ENCODE measurements around the gene UNC80. TPM values are rescaled to one million over a fixed set of nuclear protein-coding genes. Genes with fewer than 3 reads are reported as not detected.

Gene UNC80
- total RNA-seq, 3 donors from 2014 or later (not counting 1 experiment from before 2014, with no cell fraction given) = not detected

GRCh38 chr2:209734805-209735204 is 36.8 kb upstream of the UNC80 start:
- Histone ChIP-seq H3K9me3 (ENCODE audit: control insufficient read depth, insufficient read depth, low read length) (no peaks in the 10 kb centered on the region), H3K36me3 (ENCODE audit: control insufficient read depth, insufficient read depth, low read length) (no peaks in the 10 kb centered on the region), H3K27me3 (ENCODE audit: control insufficient read depth, insufficient read depth, low read length) (no peaks in the 10 kb centered on the region), H3K4me3 (ENCODE audit: low read length) (no peak overlapping the region), H3K4me1 (ENCODE audit: control insufficient read depth, insufficient read depth, low read length) (no peaks in the 10 kb centered on the region), H3K27ac (ENCODE audit: low read length) (no peak overlapping the region)
- no peak for TF ChIP-seq CTCF (IDR thresholded peaks at IDR 0.05)
- H3K27ac Mint-ChIP-seq = no peak overlapping the region
- no peaks in the 10 kb centered on the region for H3K4me1 Mint-ChIP-seq
- peaks cover under 1 to 5% of the 10 kb centered on the region in 2 donors for H3K9me3 Mint-ChIP-seq
- DNase-seq (no peak), ATAC-seq (no peak)
- intact Hi-C loops (cut with micrococcal nuclease) = no loop called here
- no peaks in the 10 kb centered on the region for H3K36me3 Mint-ChIP-seq
- H3K27me3 Mint-ChIP-seq (ENCODE audit: low read depth in 2 of 2) = no peaks in the 10 kb centered on the region
- no peak overlapping the region for H3K4me3 Mint-ChIP-seq
- WGBS (ENCODE audit: insufficient coverage) = 74% methylated on average over 3 of the region's 3 CpGs

DNA sequence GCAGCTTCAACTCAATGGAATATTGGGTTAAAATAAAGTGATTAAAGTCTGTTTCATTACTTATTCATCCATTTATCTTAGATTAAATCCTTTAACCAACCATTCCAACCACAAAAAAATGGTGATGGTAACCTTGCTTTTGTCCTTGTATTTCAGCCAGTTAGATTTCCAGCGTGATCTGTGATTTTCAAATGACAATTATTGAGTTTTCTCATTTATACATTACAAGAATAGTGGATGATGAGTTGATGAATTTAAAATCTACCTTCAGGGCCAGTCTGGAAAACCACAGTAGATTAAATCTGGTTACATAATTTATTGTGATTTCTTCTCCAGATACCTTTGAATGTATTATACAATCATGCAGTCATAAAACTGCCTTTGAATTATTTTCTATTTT is 29.7 kb upstream of the UNC80 start:
- Histone ChIP-seq H3K4me1 (ENCODE audit: control insufficient read depth, insufficient read depth, low read length) (no peaks in the 10 kb centered on the region), H3K4me3 (ENCODE audit: low read length) (no peak overlapping the region), H3K27ac (ENCODE audit: low read length) (no peak overlapping the region), H3K9me3 (ENCODE audit: control insufficient read depth, insufficient read depth, low read length) (no peaks in the 10 kb centered on the region), H3K36me3 (ENCODE audit: control insufficient read depth, insufficient read depth, low read length) (no peaks in the 10 kb centered on the region), H3K27me3 (ENCODE audit: control insufficient read depth, insufficient read depth, low read length) (no peaks in the 10 kb centered on the region)
- H3K36me3 Mint-ChIP-seq = no peaks in the 10 kb centered on the region
- WGBS (ENCODE audit: insufficient coverage) = no CpG with 5 or more reads among the region's 1 CpG
- H3K27me3 Mint-ChIP-seq (ENCODE audit: low read depth in 2 of 2) = no peaks in the 10 kb centered on the region
- DNase-seq (no peak), ATAC-seq (no peak)
- no peak overlapping the region for H3K4me3 Mint-ChIP-seq
- no peak for TF ChIP-seq CTCF (IDR thresholded peaks at IDR 0.05)
- H3K9me3 Mint-ChIP-seq = peaks cover 6 to 7% of the 10 kb centered on the region in 2 donors
- H3K27ac Mint-ChIP-seq = no peak overlapping the region
- intact Hi-C loops (cut with micrococcal nuclease) = no loop called here
- H3K4me1 Mint-ChIP-seq = no peaks in the 10 kb centered on the region

GRCh38 chr2:209753020-209753419 is 18.6 kb upstream of the UNC80 start:
- Mint-ChIP-seq H3K4me3 (no peak overlapping the region), H3K4me1 (no peaks in the 10 kb centered on the region), H3K27ac (no peak overlapping the region), H3K36me3 (no peaks in the 10 kb centered on the region), H3K27me3 (ENCODE audit: low read depth in 2 of 2) (no peaks in the 10 kb centered on the region), H3K9me3 (peaks cover 0 to 5% of the 10 kb centered on the region in 2 donors)
- no peak for DNase-seq
- no peak for TF ChIP-seq CTCF (IDR thresholded peaks at IDR 0.05)
- H3K36me3 ChIP-seq (ENCODE audit: control insufficient read depth, insufficient read depth, low read length) = no peaks in the 10 kb centered on the region
- intact Hi-C loops (cut with micrococcal nuclease) = no loop called here
- H3K27ac ChIP-seq (ENCODE audit: low read length) = no peak overlapping the region
- H3K4me3 ChIP-seq (ENCODE audit: low read length) = no peak overlapping the region
- WGBS (ENCODE audit: insufficient coverage) = 100% methylated on average over 1 of the region's 3 CpGs
- peaks cover 4% of the 10 kb centered on the region for H3K9me3 ChIP-seq (ENCODE audit: control insufficient read depth, insufficient read depth, low read length)
- H3K27me3 ChIP-seq (ENCODE audit: control insufficient read depth, insufficient read depth, low read length) = no peaks in the 10 kb centered on the region
- H3K4me1 ChIP-seq (ENCODE audit: control insufficient read depth, insufficient read depth, low read length) = no peaks in the 10 kb centered on the region
- no peak for ATAC-seq

DNA sequence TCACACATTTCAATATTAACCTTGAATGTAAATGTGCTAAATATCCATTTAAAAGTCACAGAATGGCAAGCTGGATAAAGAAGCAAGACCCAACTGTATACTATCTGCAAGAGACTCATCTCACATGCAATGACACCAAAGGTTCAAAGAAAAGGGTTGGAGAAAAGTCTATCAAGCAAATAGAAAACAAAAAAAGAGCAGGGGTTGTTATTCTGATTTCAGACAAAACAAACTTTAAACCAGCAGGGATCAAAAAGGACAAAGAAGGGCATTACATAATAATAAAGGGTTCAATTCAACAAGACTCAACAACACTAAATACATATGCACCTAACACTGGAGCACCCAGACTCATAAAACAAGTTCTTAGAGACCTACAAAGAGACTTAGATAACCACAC is 14.5 kb upstream of the UNC80 start:
- Histone ChIP-seq H3K9me3 (ENCODE audit: control insufficient read depth, insufficient read depth, low read length) (peaks cover 4% of the 10 kb centered on the region), H3K27ac (ENCODE audit: low read length) (no peak overlapping the region), H3K4me1 (ENCODE audit: control insufficient read depth, insufficient read depth, low read length) (no peaks in the 10 kb centered on the region), H3K4me3 (ENCODE audit: low read length) (no peak overlapping the region), H3K27me3 (ENCODE audit: control insufficient read depth, insufficient read depth, low read length) (no peaks in the 10 kb centered on the region), H3K36me3 (ENCODE audit: control insufficient read depth, insufficient read depth, low read length) (no peaks in the 10 kb centered on the region)
- peaks cover 4 to 8% of the 10 kb centered on the region in 2 donors for H3K9me3 Mint-ChIP-seq
- no peaks in the 10 kb centered on the region for H3K27me3 Mint-ChIP-seq (ENCODE audit: low read depth in 2 of 2)
- DNase-seq = no peak
- no peaks in the 10 kb centered on the region for H3K4me1 Mint-ChIP-seq
- no peak for TF ChIP-seq CTCF (IDR thresholded peaks at IDR 0.05)
- no peak for ATAC-seq
- H3K27ac Mint-ChIP-seq = no peak overlapping the region
- intact Hi-C loops (cut with micrococcal nuclease) = no loop called here
- no peaks in the 10 kb centered on the region for H3K36me3 Mint-ChIP-seq
- H3K4me3 Mint-ChIP-seq = no peak overlapping the region

All from natural killer cell (primary cell).